Epithelial cell of prostate (primary cell): ENCODE results near the gene SOBP.

Experiments
- DNase-seq: peaks from one replicate; pipeline ENCODE4 v3.0.0-alpha.2; 2011; ENCODE audit warnings: low read depth, low spot score
- H3K27ac ChIP-seq: fragments of 450-650 bp; 2 replicates; pipeline ENCODE4 v1.5.1; 2017; ENCODE audit warnings: mild to moderate bottlenecking

Gene SOBP

GRCh38 chr6:107668743-107669474 is 179.0 kb downstream of the SOBP start:
- DNase-seq: no peak
- no peak overlapping the region for H3K27ac ChIP-seq

- no peak for DNase-seq
- no peak overlapping the region for H3K27ac ChIP-seq
Observed at GRCh38 chr6:107670792-107671199, 180.9 kb downstream of the SOBP start.

- DNase-seq: no peak
- H3K27ac ChIP-seq: no peak overlapping the region
Observed at GRCh38 chr6:107673076-107673494, 183.2 kb downstream of the SOBP start.

GRCh38 chr6:107674995-107675738 is 185.2 kb downstream of the SOBP start:
- DNase-seq: peak; percentile 43
- H3K27ac ChIP-seq: no peak overlapping the region

- no peak overlapping the region for H3K27ac ChIP-seq
- no peak for DNase-seq
Observed at GRCh38 chr6:107676042-107676441, 186.1 kb downstream of the SOBP start.

- no peak overlapping the region for H3K27ac ChIP-seq
- DNase-seq: no peak
Observed at GRCh38 chr6:107677399-107677798, 187.5 kb downstream of the SOBP start.

- DNase-seq: no peak
- no peak overlapping the region for H3K27ac ChIP-seq
Observed at GRCh38 chr6:107679457-107679856, 189.5 kb downstream of the SOBP start.

- H3K27ac ChIP-seq: no peak overlapping the region
- DNase-seq: no peak
Observed at GRCh38 chr6:107682721-107683120, 192.8 kb downstream of the SOBP start.

- no peak for DNase-seq
Observed at GRCh38 chr6:107683183-107683582, 193.3 kb downstream of the SOBP start.

GRCh38 chr6:107684996-107685395 is 195.1 kb downstream of the SOBP start:
- DNase-seq: no peak
- H3K27ac ChIP-seq: no peak overlapping the region

More at GRCh38 chr6:107683183-107683582, 193.3 kb downstream of the SOBP start:
- H3K27ac ChIP-seq: no peak overlapping the region

- no peak overlapping the region for H3K27ac ChIP-seq
Observed at GRCh38 chr6:107689190-107689589, 199.3 kb downstream of the SOBP start.

GRCh38 chr6:107689951-107690642 is 200.2 kb downstream of the SOBP start:
- no peak overlapping the region for H3K27ac ChIP-seq
- DNase-seq: no peak

More at GRCh38 chr6:107689190-107689589, 199.3 kb downstream of the SOBP start:
- no peak for DNase-seq

GRCh38 chr6:107690643-107691061 is 200.7 kb downstream of the SOBP start:
- H3K27ac ChIP-seq: no peak overlapping the region
- DNase-seq: no peak

- no peak overlapping the region for H3K27ac ChIP-seq
- DNase-seq: no peak
Observed at GRCh38 chr6:107691062-107691751, 201.3 kb downstream of the SOBP start.

- DNase-seq: no peak
- H3K27ac ChIP-seq: no peak overlapping the region
Observed at GRCh38 chr6:107692351-107692750, 202.4 kb downstream of the SOBP start.

- H3K27ac ChIP-seq: no peak overlapping the region
- DNase-seq: no peak
Observed at GRCh38 chr6:107695061-107695720, 205.3 kb downstream of the SOBP start.

- no peak overlapping the region for H3K27ac ChIP-seq
- no peak for DNase-seq
Observed at GRCh38 chr6:107697682-107698081, 207.8 kb downstream of the SOBP start.

GRCh38 chr6:107698146-107698545 is 208.2 kb downstream of the SOBP start:
- no peak for DNase-seq
- H3K27ac ChIP-seq: no peak overlapping the region

- DNase-seq: no peak
- H3K27ac ChIP-seq: no peak overlapping the region
Observed at GRCh38 chr6:107699254-107699653, 209.3 kb downstream of the SOBP start.
